ENCODE measurements around the gene ELAC1. TPM values are rescaled to one million over a fixed set of nuclear protein-coding genes. Genes with fewer than 3 reads are reported as not detected.
"Not testable (repeated sequence)": the region's sequence is repeated elsewhere in the genome, so short reads cannot be mapped to it uniquely, and the experiment has no call there.

ELAC1 gene
- polyA plus RNA-seq, 2 donors = 3.1 to 4.0 TPM

DNA sequence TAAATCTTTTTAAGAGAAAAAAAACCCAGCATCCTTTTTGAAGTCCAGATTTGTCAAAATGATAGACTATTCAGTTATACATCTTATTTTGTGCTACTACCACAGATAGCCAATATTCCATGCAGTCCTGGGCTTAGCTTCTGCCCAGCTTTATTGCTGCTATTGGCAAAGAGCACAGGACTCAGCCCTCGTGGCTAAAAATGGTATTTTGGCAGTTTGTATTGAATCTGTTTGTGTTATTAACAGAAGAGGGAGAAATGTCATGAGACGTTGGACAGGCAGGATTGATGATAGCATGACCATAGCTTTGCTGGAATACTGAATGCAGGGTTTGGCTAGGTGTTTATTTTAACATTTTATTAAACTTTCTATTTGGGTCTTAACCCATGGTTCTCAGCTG is 19.4 kb downstream of the ELAC1 start:
- Histone ChIP-seq H3K4me3 (ENCODE audit: low read depth in 1 of 2, low read length in 2 of 2) (no peak overlapping the region), H3K9me3 (ENCODE audit: control insufficient read depth in 2 of 2, insufficient read depth in 1 of 2, low read depth in 1 of 2, low read length in 1 of 2) (no peaks in the 10 kb centered on the region), H3K36me3 (ENCODE audit: control insufficient read depth in 2 of 2, insufficient read depth in 2 of 2, low read length in 1 of 2) (no peaks in the 10 kb centered on the region), H3K4me1 (ENCODE audit: control insufficient read depth in 2 of 2, insufficient read depth in 2 of 2, low read length in 1 of 2) (no peaks in the 10 kb centered on the region), H3K27me3 (ENCODE audit: control insufficient read depth in 1 of 2, insufficient read depth in 2 of 2, low read length in 2 of 2) (no peaks in the 10 kb centered on the region), H3K27ac (ENCODE audit: low read depth in 2 of 2, low read length in 1 of 2) (no peak overlapping the region)
- WGBS, 2 donors = 41 to 49% methylated on average over 2 of the region's 2 CpGs

DNA sequence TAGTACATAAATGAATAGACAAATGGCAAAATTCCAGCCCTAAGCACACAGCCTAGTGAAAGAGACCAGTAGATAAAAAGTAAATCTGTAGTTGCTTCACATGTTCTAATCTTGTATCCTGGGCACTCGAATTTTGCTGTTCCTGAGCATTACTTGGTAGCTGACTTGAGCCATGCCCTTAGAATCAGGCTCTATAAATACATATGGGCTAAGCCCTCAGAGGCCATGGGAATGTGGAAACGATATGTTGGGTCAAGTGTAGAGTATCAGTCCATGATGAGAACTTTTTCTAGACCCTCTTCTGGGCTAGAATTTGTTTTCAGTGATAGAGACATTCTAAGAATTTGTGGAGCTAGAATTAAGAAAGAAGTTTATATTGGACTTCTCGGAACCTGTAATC is 21.9 kb downstream of the ELAC1 start:
- Histone ChIP-seq H3K36me3 (ENCODE audit: control insufficient read depth in 2 of 2, insufficient read depth in 2 of 2, low read length in 1 of 2) (no peaks in the 10 kb centered on the region), H3K4me3 (ENCODE audit: low read depth in 1 of 2, low read length in 2 of 2) (no peak overlapping the region), H3K27me3 (ENCODE audit: control insufficient read depth in 1 of 2, insufficient read depth in 2 of 2, low read length in 2 of 2) (no peaks in the 10 kb centered on the region), H3K27ac (ENCODE audit: low read depth in 2 of 2, low read length in 1 of 2) (no peak overlapping the region), H3K4me1 (ENCODE audit: control insufficient read depth in 2 of 2, insufficient read depth in 2 of 2, low read length in 1 of 2) (no peaks in the 10 kb centered on the region), H3K9me3 (ENCODE audit: control insufficient read depth in 2 of 2, insufficient read depth in 1 of 2, low read depth in 1 of 2, low read length in 1 of 2) (no peaks in the 10 kb centered on the region)
- 93 to 95% methylated on average over 3 of the region's 3 CpGs for WGBS, 2 donors

DNA sequence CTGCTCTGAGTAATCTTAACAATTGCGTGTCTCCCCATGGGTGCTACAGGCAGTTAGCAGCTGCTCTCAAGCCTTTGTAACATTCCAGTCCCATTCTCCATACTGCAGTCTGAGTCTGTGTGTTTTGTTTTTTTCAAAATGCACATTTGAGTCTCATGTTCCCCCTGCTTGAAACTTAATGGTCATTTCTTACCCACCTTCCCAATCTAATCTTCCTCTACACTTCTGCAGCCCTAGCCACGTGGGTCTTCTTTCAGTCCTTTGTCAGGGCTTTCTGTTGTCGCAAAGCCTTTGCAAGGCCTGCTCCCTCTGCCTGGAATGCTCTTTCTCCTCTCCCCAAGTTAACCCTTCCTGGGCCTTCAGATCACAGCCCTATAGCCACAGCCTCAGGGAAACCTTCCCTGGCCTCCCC is 24.5 kb downstream of the ELAC1 start:
- no peaks in the 10 kb centered on the region for H3K36me3 ChIP-seq (ENCODE audit: control insufficient read depth in 2 of 2, insufficient read depth in 2 of 2, low read length in 1 of 2)
- H3K4me3 ChIP-seq (ENCODE audit: low read depth in 1 of 2, low read length in 2 of 2) = no peak overlapping the region
- H3K27ac ChIP-seq (ENCODE audit: low read depth in 2 of 2, low read length in 1 of 2) = no peak overlapping the region
- no peaks in the 10 kb centered on the region for H3K9me3 ChIP-seq (ENCODE audit: control insufficient read depth in 2 of 2, insufficient read depth in 1 of 2, low read depth in 1 of 2, low read length in 1 of 2)
- H3K4me1 ChIP-seq (ENCODE audit: control insufficient read depth in 2 of 2, insufficient read depth in 2 of 2, low read length in 1 of 2) = no peaks in the 10 kb centered on the region
- WGBS, 2 donors = 82 to 83% methylated on average over 3 of the region's 3 CpGs
- no peaks in the 10 kb centered on the region for H3K27me3 ChIP-seq (ENCODE audit: control insufficient read depth in 1 of 2, insufficient read depth in 2 of 2, low read length in 2 of 2)

GRCh38 chr18:50994031-50994430 is 26.2 kb downstream of the ELAC1 start:
- H3K9me3 ChIP-seq (ENCODE audit: control insufficient read depth in 2 of 2, insufficient read depth in 1 of 2, low read depth in 1 of 2, low read length in 1 of 2) = no peaks in the 10 kb centered on the region
- H3K27me3 ChIP-seq (ENCODE audit: control insufficient read depth in 1 of 2, insufficient read depth in 2 of 2, low read length in 2 of 2) = no peaks in the 10 kb centered on the region
- no peak overlapping the region for H3K4me3 ChIP-seq (ENCODE audit: low read depth in 1 of 2, low read length in 2 of 2)
- WGBS, 2 donors = 84 to 88% methylated on average over 2 of the region's 2 CpGs
- no peak overlapping the region for H3K27ac ChIP-seq (ENCODE audit: low read depth in 2 of 2, low read length in 1 of 2)
- H3K36me3 ChIP-seq (ENCODE audit: control insufficient read depth in 2 of 2, insufficient read depth in 2 of 2, low read length in 1 of 2) = no peaks in the 10 kb centered on the region
- no peaks in the 10 kb centered on the region for H3K4me1 ChIP-seq (ENCODE audit: control insufficient read depth in 2 of 2, insufficient read depth in 2 of 2, low read length in 1 of 2)

GRCh38 chr18:51003174-51003573 is 35.3 kb downstream of the ELAC1 start:
- H3K4me3 ChIP-seq (ENCODE audit: low read depth in 1 of 2, low read length in 2 of 2); H3K9me3 ChIP-seq (ENCODE audit: control insufficient read depth in 2 of 2, insufficient read depth in 1 of 2, low read depth in 1 of 2, low read length in 1 of 2); H3K27ac ChIP-seq (ENCODE audit: low read depth in 2 of 2, low read length in 1 of 2); H3K27me3 ChIP-seq (ENCODE audit: control insufficient read depth in 1 of 2, insufficient read depth in 2 of 2, low read length in 2 of 2); H3K36me3 ChIP-seq (ENCODE audit: control insufficient read depth in 2 of 2, insufficient read depth in 2 of 2, low read length in 1 of 2); H3K4me1 ChIP-seq (ENCODE audit: control insufficient read depth in 2 of 2, insufficient read depth in 2 of 2, low read length in 1 of 2): not testable (repeated sequence)
- 94 to 95% methylated on average over 2 of the region's 2 CpGs for WGBS, 2 donors

GRCh38 chr18:51006061-51006818 is 38.4 kb downstream of the ELAC1 start:
- Histone ChIP-seq H3K4me3 (ENCODE audit: low read depth in 1 of 2, low read length in 2 of 2) (no peak overlapping the region), H3K36me3 (ENCODE audit: control insufficient read depth in 2 of 2, insufficient read depth in 2 of 2, low read length in 1 of 2) (no peaks in the 10 kb centered on the region), H3K9me3 (ENCODE audit: control insufficient read depth in 2 of 2, insufficient read depth in 1 of 2, low read depth in 1 of 2, low read length in 1 of 2) (no peaks in the 10 kb centered on the region), H3K27me3 (ENCODE audit: control insufficient read depth in 1 of 2, insufficient read depth in 2 of 2, low read length in 2 of 2) (no peaks in the 10 kb centered on the region), H3K4me1 (ENCODE audit: control insufficient read depth in 2 of 2, insufficient read depth in 2 of 2, low read length in 1 of 2) (no peaks in the 10 kb centered on the region), H3K27ac (ENCODE audit: low read depth in 2 of 2, low read length in 1 of 2) (no peak overlapping the region)
- 95 to 99% methylated on average over 5 of the region's 5 CpGs for WGBS, 2 donors

- Histone ChIP-seq H3K27ac (ENCODE audit: low read depth in 2 of 2, low read length in 1 of 2) (no peak overlapping the region), H3K9me3 (ENCODE audit: control insufficient read depth in 2 of 2, insufficient read depth in 1 of 2, low read depth in 1 of 2, low read length in 1 of 2) (no peaks in the 10 kb centered on the region), H3K27me3 (ENCODE audit: control insufficient read depth in 1 of 2, insufficient read depth in 2 of 2, low read length in 2 of 2) (no peaks in the 10 kb centered on the region), H3K4me1 (ENCODE audit: control insufficient read depth in 2 of 2, insufficient read depth in 2 of 2, low read length in 1 of 2) (no peaks in the 10 kb centered on the region), H3K36me3 (ENCODE audit: control insufficient read depth in 2 of 2, insufficient read depth in 2 of 2, low read length in 1 of 2) (no peaks in the 10 kb centered on the region), H3K4me3 (ENCODE audit: low read depth in 1 of 2, low read length in 2 of 2) (no peak overlapping the region)
- 62 to 72% methylated on average over 9 to 13 of the region's 13 CpGs for WGBS, 2 donors
These were observed 39.3 kb downstream of the ELAC1 start for GRCh38 chr18:51006948-51007789.

- 82% methylated on average over 1 of the region's 1 CpG for WGBS, 2 donors
- H3K4me3 ChIP-seq (ENCODE audit: low read depth in 1 of 2, low read length in 2 of 2) = no peak overlapping the region
- no peaks in the 10 kb centered on the region for H3K9me3 ChIP-seq (ENCODE audit: control insufficient read depth in 2 of 2, insufficient read depth in 1 of 2, low read depth in 1 of 2, low read length in 1 of 2)
- no peak overlapping the region for H3K27ac ChIP-seq (ENCODE audit: low read depth in 2 of 2, low read length in 1 of 2)
- H3K36me3 ChIP-seq (ENCODE audit: control insufficient read depth in 2 of 2, insufficient read depth in 2 of 2, low read length in 1 of 2) = no peaks in the 10 kb centered on the region
- H3K4me1 ChIP-seq (ENCODE audit: control insufficient read depth in 2 of 2, insufficient read depth in 2 of 2, low read length in 1 of 2) = no peaks in the 10 kb centered on the region
- H3K27me3 ChIP-seq (ENCODE audit: control insufficient read depth in 1 of 2, insufficient read depth in 2 of 2, low read length in 2 of 2) = no peaks in the 10 kb centered on the region
These were observed 39.9 kb downstream of the ELAC1 start for GRCh38 chr18:51007790-51008139.

DNA sequence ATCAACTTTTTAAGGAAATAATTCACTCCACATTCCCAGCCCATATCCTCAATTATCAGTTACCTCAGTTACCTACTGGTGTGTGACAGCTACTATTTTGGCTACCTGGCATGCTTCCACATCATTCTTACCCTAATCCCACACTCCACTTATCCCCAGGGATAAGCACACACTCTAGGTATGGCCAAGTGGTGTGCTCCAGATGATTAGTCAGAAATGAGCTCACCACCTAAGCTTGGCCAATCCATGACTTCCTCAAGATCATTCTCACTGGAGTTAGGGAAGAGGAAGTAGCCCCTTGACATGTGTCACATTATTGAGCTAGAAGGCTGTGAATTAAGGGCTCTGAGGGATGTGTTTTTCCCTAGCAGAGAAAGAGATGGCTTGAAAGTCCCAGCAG is 41.2 kb downstream of the ELAC1 start:
- Histone ChIP-seq H3K4me3 (ENCODE audit: low read depth in 1 of 2, low read length in 2 of 2) (no peak overlapping the region), H3K27me3 (ENCODE audit: control insufficient read depth in 1 of 2, insufficient read depth in 2 of 2, low read length in 2 of 2) (no peaks in the 10 kb centered on the region), H3K36me3 (ENCODE audit: control insufficient read depth in 2 of 2, insufficient read depth in 2 of 2, low read length in 1 of 2) (no peaks in the 10 kb centered on the region), H3K9me3 (ENCODE audit: control insufficient read depth in 2 of 2, insufficient read depth in 1 of 2, low read depth in 1 of 2, low read length in 1 of 2) (no peaks in the 10 kb centered on the region), H3K27ac (ENCODE audit: low read depth in 2 of 2, low read length in 1 of 2) (no peak overlapping the region), H3K4me1 (ENCODE audit: control insufficient read depth in 2 of 2, insufficient read depth in 2 of 2, low read length in 1 of 2) (no peaks in the 10 kb centered on the region)

- Histone ChIP-seq H3K27me3 (ENCODE audit: control insufficient read depth in 1 of 2, insufficient read depth in 2 of 2, low read length in 2 of 2) (no peaks in the 10 kb centered on the region), H3K4me1 (ENCODE audit: control insufficient read depth in 2 of 2, insufficient read depth in 2 of 2, low read length in 1 of 2) (no peaks in the 10 kb centered on the region), H3K36me3 (ENCODE audit: control insufficient read depth in 2 of 2, insufficient read depth in 2 of 2, low read length in 1 of 2) (no peaks in the 10 kb centered on the region), H3K9me3 (ENCODE audit: control insufficient read depth in 2 of 2, insufficient read depth in 1 of 2, low read depth in 1 of 2, low read length in 1 of 2) (no peaks in the 10 kb centered on the region), H3K4me3 (ENCODE audit: low read depth in 1 of 2, low read length in 2 of 2) (no peak overlapping the region), H3K27ac (ENCODE audit: low read depth in 2 of 2, low read length in 1 of 2) (no peak overlapping the region)
These were observed 42.4 kb downstream of the ELAC1 start for GRCh38 chr18:51010218-51010617.
